Testis (tissue), 2 donors: ENCODE results near the gene SIX6.

Experiments
- CTCF ChIP-seq, 3 experiments: fragments of 450-650 bp in 2 of 3; fragments of 200-600 bp in 1 of 3; sonication (generic) in 1 of 3; IDR thresholded peaks; one replicate each; pipeline ENCODE4 v1.5.1; 2016 to 2019; ENCODE audit warnings: antibody characterized with exemption in 3 of 3, mild to moderate bottlenecking in 2 of 3, moderate library complexity in 1 of 3
- POLR2A ChIP-seq: fragments of 450-650 bp; IDR thresholded peaks from one replicate; pipeline ENCODE4 v1.6.1; 2017; ENCODE audit warnings: antibody characterized with exemption, mild to moderate bottlenecking, moderate library complexity

DNA sequence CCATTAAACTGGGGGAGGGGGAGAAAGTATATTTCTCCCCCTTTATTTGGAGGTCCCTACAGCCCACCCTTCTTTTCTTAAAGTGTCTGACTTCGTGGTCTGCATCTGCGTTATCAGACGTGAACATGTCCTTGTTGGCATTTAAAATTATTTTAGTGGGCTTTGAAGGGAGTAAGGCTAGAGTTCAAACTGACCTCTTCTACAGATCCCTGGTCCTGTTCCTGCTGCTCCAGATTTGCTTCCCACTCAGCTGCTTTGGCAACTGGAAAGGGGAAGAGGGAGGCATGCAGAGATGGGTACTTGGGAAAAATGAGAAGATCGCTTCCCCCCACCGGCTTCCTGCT, 611 bp upstream of the SIX6 start:
- TF ChIP-seq POLR2A (no peak), CTCF (IDR thresholded peaks at IDR 0.05) (no peak)
